T-helper 9 cell (primary cell): ENCODE data around the gene CNPPD1.
A peak's percentile ranks its signal among the peaks of the same experiment; 100 is the strongest.
"Not testable (repeated sequence)": the region's sequence is repeated elsewhere in the genome, so short reads cannot be mapped to it uniquely, and the experiment has no call there.

Experiments used
- DNase-seq: peaks from one replicate; pipeline ENCODE4 v3.0.0-alpha.2; 2020

CNPPD1 gene

GRCh38 chr2:219207884-219208740 lies 31.4 kb upstream of the CNPPD1 start:
- no peak for DNase-seq

GRCh38 chr2:219207134-219207883 lies 30.6 kb upstream of the CNPPD1 start:
- DNase-seq, result no peak

DNA sequence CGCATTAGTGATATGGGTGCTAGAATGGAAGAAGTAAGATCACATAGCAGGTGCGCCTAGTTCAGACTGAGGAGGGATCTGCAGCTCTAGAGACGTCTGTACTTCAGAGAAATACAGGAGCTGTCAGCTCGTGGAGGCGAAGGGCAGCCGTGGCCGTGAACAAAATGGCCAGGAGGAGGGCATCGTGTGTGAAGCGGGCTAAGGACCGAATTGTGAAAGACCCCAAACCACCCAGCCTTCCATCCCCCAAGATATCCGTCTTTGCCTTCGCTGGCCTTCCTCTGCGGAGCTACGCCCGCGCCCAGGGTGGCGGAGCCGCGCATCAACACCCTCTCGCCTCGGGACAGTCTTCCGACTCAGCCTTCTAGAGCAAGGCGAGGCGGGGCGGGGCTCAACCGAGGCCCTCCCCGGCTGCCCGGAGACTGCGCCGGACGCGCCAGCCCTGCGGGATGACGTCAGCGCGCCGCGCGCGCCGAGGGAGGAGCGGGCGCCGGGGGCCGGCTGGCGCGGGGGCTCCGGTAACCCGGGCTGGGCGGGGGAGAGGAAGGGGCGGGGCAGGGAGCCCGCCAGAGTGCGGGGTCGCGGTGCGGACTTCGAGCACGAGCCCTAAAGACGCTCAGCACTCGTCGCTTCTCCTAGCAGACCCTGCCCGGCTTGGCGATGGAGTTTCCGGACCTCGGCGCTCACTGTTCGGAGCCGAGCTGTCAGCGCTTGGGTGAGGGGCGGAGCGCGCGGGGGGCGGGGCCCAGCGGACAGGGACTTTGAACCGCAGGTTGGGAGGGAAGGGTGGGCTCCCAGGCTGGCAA lies 29.8 kb upstream of the CNPPD1 start, which contains the start of gene ZFAND2B:
Gene ZFAND2B, plus strand, starts transcription at position 455 of the 806 bp plus-strand sequence. Its CDS starts 206 bp downstream, at position 661.
- peak; percentile 94 for DNase-seq

- DNase-seq, result no peak
Measured at GRCh38 chr2:219205981-219206327, 29.2 kb upstream of the CNPPD1 start.

DNA sequence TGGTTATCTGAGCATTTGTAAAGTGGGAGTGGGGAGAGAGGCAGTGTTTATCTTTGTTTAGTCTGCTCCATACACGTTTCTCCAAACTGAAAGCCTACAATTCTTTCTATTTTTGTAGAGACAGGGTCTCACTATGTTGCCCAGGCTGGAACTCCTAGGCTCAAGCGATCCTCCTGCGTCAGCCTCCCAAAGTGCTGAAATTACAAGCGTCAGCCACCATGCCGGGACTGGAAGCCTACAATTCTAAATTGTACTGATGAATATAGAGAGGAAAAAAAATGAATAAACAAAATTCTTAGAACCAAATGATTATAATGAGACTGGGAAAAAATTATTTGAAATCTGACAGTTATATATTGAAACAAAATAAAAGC lies 28.4 kb upstream of the CNPPD1 start:
- DNase-seq, result no peak

DNA sequence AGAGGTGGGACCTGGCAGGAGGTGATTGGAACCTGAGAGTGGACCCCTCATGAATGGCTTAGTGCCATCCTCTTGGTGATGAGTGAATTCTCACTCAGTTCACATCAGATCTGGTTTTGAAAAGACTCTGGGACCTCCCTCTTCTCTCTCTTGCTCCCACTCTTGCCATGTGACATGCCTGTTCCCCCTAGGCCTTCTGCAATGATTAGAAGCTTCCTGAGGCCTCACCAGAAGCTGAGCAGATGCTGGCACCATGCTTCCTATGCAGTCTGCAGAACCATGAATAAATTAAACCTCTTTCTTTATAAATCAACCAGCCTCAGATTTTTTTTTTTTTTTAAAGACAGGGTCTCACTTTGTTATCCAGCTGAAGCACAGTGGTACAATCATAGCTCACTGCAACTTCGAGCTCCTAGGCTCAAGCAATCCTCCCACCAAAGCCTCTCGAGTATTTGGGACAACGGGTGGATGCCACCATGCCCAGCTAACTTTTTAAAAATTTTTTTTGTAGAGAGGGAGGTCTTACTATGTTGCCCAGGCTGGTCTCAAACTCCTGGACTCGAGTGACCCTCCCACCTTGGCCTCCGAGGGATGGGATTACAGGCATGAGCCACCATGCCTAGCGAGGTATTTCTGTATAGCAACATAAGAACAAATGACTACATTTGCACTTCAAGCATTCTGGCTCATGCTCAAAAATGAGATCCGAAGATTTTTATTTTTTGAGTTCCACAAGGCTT lies 27.9 kb upstream of the CNPPD1 start:
- DNase-seq, result no peak

DNA sequence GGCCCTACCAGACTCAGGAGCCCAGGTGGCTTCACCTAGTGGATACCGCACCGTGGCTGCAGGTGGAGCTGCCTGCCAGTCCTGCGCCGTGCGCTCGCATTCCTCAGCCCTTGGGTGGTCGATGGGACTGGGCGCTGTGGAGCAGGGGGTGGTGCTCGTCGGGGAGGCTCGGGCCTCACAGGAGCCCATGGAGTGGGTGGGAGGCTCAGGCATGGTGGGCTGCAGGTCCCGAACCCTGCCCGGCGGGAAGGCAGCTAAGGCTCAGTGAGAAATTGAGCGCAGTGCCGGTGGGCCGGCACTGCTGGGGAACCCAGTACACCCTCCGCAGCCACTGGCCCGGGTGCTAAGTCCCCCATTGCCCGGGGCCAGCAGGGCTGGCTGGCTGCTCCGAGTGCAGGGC lies 24.6 kb upstream of the CNPPD1 start:
- DNase-seq, result not testable (repeated sequence)

- not testable (repeated sequence) for DNase-seq
Measured at GRCh38 chr2:219200502-219201326, 24.0 kb upstream of the CNPPD1 start.

DNA sequence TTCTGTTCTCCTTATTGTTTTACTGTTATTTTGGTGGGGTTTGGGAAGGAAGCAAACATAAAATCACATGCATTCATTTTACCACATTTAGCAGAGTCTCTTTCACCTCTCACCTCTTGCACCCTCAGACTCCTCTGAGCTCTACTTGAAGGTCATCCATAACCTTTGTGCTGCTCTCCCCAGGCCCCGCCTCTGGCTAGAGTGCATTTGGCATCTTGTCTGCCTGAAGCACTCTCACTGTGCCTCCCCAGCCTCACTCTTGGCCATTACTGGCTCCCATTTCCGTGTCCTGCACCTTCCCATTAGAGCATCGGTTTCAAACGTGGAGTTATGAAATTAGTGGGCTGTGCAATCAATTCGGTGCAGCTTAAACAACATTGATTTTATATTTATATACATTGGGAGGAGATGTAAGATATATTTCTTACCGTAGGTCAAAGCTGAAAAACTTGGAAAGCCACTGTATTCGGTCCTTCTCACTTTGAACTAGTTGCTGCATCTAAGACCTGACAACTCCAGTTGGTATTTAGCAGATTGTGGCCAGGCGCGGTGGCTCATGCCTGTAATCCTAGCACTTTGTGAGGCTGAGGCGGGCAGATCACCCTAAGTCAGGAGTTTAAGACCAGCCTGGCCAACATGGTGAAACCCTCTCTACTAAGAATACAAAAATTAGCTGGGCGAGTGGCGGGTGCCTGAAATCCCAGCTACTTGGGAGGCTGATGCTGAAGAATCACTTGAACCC lies 22.9 kb upstream of the CNPPD1 start:
- DNase-seq, result no peak

GRCh38 chr2:219198974-219199373 lies 22.2 kb upstream of the CNPPD1 start:
- no peak for DNase-seq

DNA sequence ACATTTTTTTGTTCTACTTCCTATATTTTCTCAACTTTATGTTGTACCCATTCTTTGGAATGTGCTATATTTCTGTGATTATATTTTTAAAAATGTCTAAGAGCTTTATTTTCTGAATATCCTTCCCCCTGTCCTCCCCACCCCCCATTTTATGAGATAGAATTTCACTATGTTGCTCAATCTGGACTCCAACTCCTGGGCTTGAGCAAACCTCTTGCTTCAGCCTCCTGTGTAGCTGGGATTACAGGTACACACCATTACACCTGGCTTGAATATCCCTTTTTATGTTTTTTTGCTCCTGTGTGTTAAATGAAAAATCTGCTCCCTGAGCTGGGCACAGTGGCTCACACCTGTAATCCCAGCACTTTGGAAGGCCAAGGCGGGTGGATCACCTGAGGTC lies 20.7 kb upstream of the CNPPD1 start:
- no peak for DNase-seq

- DNase-seq, result no peak
Measured at GRCh38 chr2:219186754-219187456, 10.2 kb upstream of the CNPPD1 start.

DNA sequence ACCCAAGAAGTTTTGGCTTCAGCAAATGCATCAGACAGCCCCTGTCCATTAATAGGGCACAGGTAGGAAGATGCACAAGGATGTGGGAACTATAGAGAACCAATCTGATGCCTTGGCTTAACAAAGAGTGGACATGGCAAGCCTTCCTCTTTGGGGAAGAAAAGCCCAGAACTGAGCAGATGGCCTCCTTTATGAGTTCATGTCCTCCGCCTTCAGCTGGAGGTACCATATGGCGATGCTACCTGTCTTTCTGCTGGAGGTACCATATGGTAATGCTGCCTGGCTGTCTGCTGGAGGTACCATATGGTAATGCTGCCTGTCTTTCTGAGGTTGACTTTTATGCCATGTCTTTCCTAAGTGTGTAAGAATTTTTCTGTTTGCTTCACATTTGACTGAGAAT lies 7.4 kb upstream of the CNPPD1 start:
- DNase-seq, result no peak

DNA sequence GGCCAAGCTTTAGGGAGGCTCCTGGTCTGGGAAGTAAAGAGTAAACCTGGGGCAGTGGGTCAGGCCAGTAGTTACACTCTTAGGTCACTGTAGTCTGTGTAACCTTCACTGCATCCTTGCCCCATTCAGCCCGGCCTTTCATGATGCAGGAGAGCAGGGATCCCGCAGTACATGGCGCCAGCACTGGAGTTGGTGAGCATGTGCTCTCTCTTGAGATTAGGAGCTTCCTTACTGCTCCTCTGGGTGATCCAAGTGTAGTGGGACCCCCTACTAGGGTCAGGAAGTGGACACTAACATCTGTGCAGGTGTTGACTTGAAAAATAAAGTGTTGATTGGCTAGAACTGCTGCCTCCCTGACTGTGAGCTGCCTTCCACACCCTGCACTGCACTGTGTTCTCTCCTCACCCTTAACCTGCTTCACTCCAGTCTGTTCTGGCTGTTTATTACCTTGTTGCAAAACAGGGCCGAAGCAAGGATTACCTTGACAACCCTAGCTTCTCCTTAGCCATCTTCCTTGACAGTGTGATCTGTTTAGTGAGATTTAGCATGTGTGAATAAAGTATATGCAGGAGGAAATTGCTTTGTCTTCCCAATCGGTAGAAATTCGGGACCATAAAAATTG lies 6.5 kb upstream of the CNPPD1 start:
- no peak for DNase-seq

GRCh38 chr2:219182331-219183150 lies 5.8 kb upstream of the CNPPD1 start:
- DNase-seq, result no peak

GRCh38 chr2:219181531-219181930 lies 4.8 kb upstream of the CNPPD1 start:
- DNase-seq, result no peak

DNA sequence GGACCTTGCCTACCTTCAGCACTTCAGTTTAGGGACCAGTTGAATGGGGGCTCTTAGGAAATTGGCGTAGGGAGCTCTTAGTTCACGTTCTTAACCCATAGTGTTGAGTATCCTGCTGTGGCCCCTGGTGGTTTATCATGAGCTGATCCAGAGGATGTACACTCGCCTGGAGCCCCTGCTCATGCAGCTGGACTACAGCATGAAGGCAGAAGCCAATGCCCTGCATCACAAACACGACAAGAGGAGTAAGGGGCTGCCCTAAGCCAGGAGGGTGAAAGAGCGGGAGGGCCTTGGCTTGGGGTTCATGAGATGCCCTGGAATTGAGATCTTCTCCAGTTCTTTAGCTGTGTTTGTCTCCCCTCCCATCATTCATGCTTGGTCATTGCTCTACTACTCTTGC lies 4.2 kb upstream of the CNPPD1 start:
- DNase-seq, result no peak

DNA sequence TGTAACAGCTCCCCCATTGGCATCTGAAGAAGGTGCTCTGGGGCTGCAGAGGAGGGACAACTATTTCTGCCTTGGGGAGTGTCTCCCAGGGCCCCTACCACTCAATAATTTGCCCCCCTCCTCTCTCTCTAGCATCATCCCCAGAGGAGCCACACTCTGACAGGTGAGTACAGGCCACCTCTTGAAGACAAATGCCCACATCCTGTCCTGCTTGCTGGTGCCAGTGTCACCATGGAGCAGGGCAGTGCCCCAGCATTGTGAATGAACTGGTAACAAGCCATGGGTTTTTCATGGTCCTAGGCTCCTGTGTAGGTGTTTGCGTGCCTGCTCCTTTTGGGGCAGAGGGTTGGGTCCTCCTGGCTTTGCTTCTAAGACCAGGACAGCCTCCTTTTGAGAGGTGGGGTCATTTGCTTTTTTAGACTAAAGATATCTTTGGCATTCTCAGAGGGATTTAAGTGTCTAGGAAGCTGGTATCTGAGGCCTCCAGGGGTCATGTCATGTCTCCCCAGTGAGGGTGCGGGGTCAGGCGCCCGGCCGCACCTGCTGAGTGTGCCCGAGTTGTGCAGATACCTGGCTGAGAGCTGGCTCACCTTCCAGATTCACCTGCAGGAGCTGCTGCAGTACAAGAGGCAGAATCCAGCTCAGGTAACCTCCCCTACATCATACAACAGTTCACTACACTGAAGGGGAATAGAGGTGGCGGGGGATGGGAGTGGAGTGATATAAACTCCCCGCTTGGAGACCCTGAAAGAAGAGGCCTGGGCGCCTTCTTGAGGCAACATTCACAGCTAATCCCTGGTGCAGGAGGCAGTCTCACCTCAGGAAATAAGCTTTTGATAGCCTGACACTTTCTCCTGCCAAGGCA lies 3.1 kb upstream of the CNPPD1 start:
- no peak for DNase-seq
